Endodermal cell (in vitro differentiated cells): Measurements from ENCODE around the gene UNC93B1. TPM values are rescaled to one million over a fixed set of nuclear protein-coding genes. Genes with fewer than 3 reads are reported as not detected.
"Not testable (repeated sequence)": the region's sequence is repeated elsewhere in the genome, so short reads cannot be mapped to it uniquely, and the experiment has no call there.

Experiments
- DNase-seq: peaks from one replicate; pipeline ENCODE4 v3.0.0-alpha.2; 2017
- H3K27ac ChIP-seq: 2 replicates; pipeline ENCODE4 v1.5.1; 2013; ENCODE audit warnings: mild to moderate bottlenecking, low read depth, low read length, moderate library complexity
- H3K27me3 ChIP-seq: 2 replicates; pipeline ENCODE4 v1.6.1; 2013; ENCODE audit warnings: mild to moderate bottlenecking, low read length, moderate library complexity; ENCODE audit not compliant: insufficient read depth, control insufficient read depth, poor library complexity, severe bottlenecking
- H3K36me3 ChIP-seq: 2 replicates; pipeline ENCODE4 v1.7.0; 2013; ENCODE audit warnings: mild to moderate bottlenecking, low read length, moderate library complexity; ENCODE audit not compliant: control insufficient read depth, insufficient read depth
- H3K4me1 ChIP-seq: one replicate; pipeline ENCODE4 v1.7.0; 2013; ENCODE audit warnings: low read length; ENCODE audit not compliant: control insufficient read depth, insufficient read depth
- H3K4me3 ChIP-seq: 2 replicates; pipeline ENCODE4 v1.5.1; 2013; ENCODE audit warnings: mild to moderate bottlenecking, low read length, moderate library complexity
- H3K9ac ChIP-seq: 2 replicates; pipeline ENCODE4 v1.6.1; 2013; ENCODE audit warnings: mild to moderate bottlenecking, low read length, moderate library complexity; ENCODE audit not compliant: poor library complexity, severe bottlenecking; ENCODE audit errors: extremely low read depth
- H3K9me3 ChIP-seq: 2 replicates; pipeline ENCODE4 v1.6.1; 2013; ENCODE audit warnings: mild to moderate bottlenecking, low read length, moderate library complexity; ENCODE audit not compliant: control insufficient read depth
- H3K27ac Mint-ChIP-seq: 2 replicates; pipeline ENCODE4 v1.8.0; 2020; ENCODE audit warnings: mixed read lengths
- H3K27me3 Mint-ChIP-seq: 2 replicates; pipeline ENCODE4 v1.8.0; 2021; ENCODE audit warnings: mild to moderate bottlenecking, mixed read lengths; ENCODE audit not compliant: insufficient read depth
- H3K36me3 Mint-ChIP-seq: 2 replicates; pipeline ENCODE4 v1.8.0; 2020; ENCODE audit warnings: low read depth, mixed read lengths
- H3K4me1 Mint-ChIP-seq: 2 replicates; pipeline ENCODE4 v1.8.0; 2020; ENCODE audit warnings: mixed read lengths
- H3K4me3 Mint-ChIP-seq: 2 replicates; pipeline ENCODE4 v1.8.0; 2020; ENCODE audit warnings: mild to moderate bottlenecking, moderate library complexity, mixed read lengths
- H3K9me3 Mint-ChIP-seq: 2 replicates; pipeline ENCODE4 v1.8.0; 2020; ENCODE audit warnings: mild to moderate bottlenecking, mixed read lengths
- CTCF ChIP-seq: fragments of 200-600 bp; sonication (generic); conservative IDR thresholded peaks from 2 replicates; pipeline ENCODE4 v1.5.0; 2021; ENCODE audit warnings: antibody characterized with exemption, mild to moderate bottlenecking
- WGBS, 2 experiments: methylation state at CpG; one replicate each; pipeline versions ENCODE4 v1.1.5 to v1.1.7; 2013; ENCODE audit warnings: missing lambda C conversion rate in 2 of 2, mixed read lengths in 1 of 2; ENCODE audit not compliant: insufficient coverage in 1 of 2, insufficient read length in 1 of 2; 5-methylcytosine and 5-hydroxymethylcytosine counted together
- total RNA-seq, 2 donors: library from RNA; stranded (reverse); fragmentation: NEBNext Ultra II Directional in 1 of 2; extraction: Animal tissue kit (Norgen Biotek cat#: 25700) in 1 of 2; gene quantifications; 2 replicates in 1 of 2; 3 replicates in 1 of 2; pipeline ENCODE4 v1.2.1, GENCODE V29; 2021

Gene UNC93B1
- total RNA-seq, 2 donors from 2014 or later, result 27.1 to 32.0 TPM

- no peaks in the 10 kb centered on the region for H3K36me3 ChIP-seq
- H3K9ac ChIP-seq, result no peak overlapping the region
- 94% methylated on average over 12 of the region's 13 CpGs; no CpG with 5 or more reads in 1 of the 2 experiments for WGBS, 2 experiments
- H3K4me1 Mint-ChIP-seq, result no peaks in the 10 kb centered on the region
- H3K27ac Mint-ChIP-seq, result no peak overlapping the region
- H3K27me3 ChIP-seq, result peaks cover 3% of the 10 kb centered on the region
- peaks cover 8% of the 10 kb centered on the region for H3K27me3 Mint-ChIP-seq
- TF ChIP-seq CTCF, result no peak
- no peak overlapping the region for H3K4me3 ChIP-seq
- H3K4me3 Mint-ChIP-seq, result no peak overlapping the region
- H3K27ac ChIP-seq, result no peak overlapping the region
- no peaks in the 10 kb centered on the region for H3K9me3 ChIP-seq
- no peaks in the 10 kb centered on the region for H3K9me3 Mint-ChIP-seq
- H3K36me3 Mint-ChIP-seq, result peaks cover 7% of the 10 kb centered on the region
- DNase-seq, result peak; percentile 37
- H3K4me1 ChIP-seq, result no peaks in the 10 kb centered on the region
These were observed 7.8 kb downstream of the UNC93B1 start for GRCh38 chr11:67996051-67996450.

DNA sequence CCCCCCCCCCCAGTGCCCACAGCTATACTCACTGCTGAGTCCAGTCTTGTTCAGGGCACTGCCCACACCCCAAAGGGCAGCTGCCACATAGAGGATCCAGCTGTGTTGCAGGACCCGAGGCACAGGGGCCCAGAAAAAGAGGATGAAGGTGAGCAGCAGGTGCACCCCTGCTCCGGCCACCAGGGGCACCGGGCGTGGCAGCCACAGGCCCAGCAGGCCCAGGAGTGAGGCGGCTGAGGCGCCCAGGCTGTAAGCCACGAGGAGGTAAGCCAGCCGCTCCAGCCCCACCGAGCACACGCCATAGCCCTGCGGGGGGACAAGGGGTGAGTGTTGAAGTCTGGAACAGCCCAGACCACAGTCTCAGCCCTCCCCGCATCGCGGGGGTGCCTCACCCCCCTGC lies 8.3 kb downstream of the UNC93B1 start:
- H3K4me1 ChIP-seq, H3K27me3 ChIP-seq, H3K27ac ChIP-seq, H3K36me3 Mint-ChIP-seq, H3K4me3 ChIP-seq, H3K4me1 Mint-ChIP-seq, H3K9me3 ChIP-seq, H3K27ac Mint-ChIP-seq, H3K4me3 Mint-ChIP-seq, H3K9ac ChIP-seq, H3K9me3 Mint-ChIP-seq, H3K36me3 ChIP-seq: not testable (repeated sequence)
- 83% methylated on average over 14 of the region's 14 CpGs; no CpG with 5 or more reads in 1 of the 2 experiments for whole genome bisulfite sequencing, 2 experiments
- peak; percentile 49 for TF ChIP-seq CTCF
- DNase-seq, result peak; percentile 38
- peaks cover 10% of the 10 kb centered on the region for H3K27me3 Mint-ChIP-seq

DNA sequence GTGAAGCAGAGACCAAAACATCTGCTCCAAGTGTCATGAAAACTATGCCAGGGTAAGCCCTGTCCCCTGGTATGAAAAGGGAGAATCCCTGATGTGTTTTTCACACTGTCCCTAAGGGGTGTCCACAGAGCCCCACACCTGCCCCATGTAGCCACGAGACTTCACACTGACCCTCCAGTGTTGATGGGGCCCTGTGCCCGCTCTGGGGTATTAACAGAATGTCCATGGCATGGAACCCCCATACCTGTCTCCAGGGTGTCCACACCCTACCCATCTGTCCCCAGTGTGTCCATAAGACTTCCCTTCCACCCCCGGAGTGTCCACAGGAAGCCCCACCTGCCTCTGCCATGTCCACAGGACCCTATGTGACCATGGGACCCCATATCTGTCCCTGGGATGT lies 8.8 kb downstream of the UNC93B1 start:
- not testable (repeated sequence) for H3K27ac ChIP-seq, DNase-seq, H3K4me3 ChIP-seq, H3K9ac ChIP-seq, H3K36me3 ChIP-seq, H3K27me3 ChIP-seq, H3K27ac Mint-ChIP-seq, H3K9me3 Mint-ChIP-seq, H3K4me1 Mint-ChIP-seq, H3K4me3 Mint-ChIP-seq, H3K36me3 Mint-ChIP-seq, H3K4me1 ChIP-seq, H3K9me3 ChIP-seq
- peaks cover 10% of the 10 kb centered on the region for H3K27me3 Mint-ChIP-seq
- 87 to 100% methylated on average over 2 to 3 of the region's 3 CpGs for WGBS, 2 experiments

DNA sequence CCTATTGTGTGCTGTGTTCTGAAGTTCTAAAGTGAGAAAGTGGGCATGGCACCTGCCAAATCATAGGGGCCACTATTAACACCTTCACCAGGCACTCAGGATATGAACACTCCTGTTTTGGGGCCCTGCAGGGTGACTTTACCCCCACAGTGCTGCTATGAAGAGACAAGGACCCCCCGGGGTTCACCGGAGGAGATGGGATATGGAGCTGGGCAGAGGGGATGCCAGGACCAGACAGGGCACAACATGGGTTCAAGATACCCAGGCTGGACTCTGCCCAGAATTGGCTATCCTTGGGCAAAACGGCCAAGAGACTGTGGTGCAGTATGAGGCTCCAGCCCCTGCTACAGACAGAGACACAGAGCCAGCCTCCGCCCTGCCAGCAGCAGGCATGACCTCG lies 9.5 kb downstream of the UNC93B1 start:
- H3K27me3 Mint-ChIP-seq, result peaks cover 16% of the 10 kb centered on the region
- not testable (repeated sequence) for H3K27ac Mint-ChIP-seq, H3K4me3 Mint-ChIP-seq, H3K4me1 Mint-ChIP-seq, H3K9me3 Mint-ChIP-seq, H3K36me3 ChIP-seq, H3K9ac ChIP-seq, H3K9me3 ChIP-seq, H3K36me3 Mint-ChIP-seq, H3K27me3 ChIP-seq, H3K27ac ChIP-seq, H3K4me3 ChIP-seq, H3K4me1 ChIP-seq
- WGBS, 2 experiments, result 89 to 100% methylated on average over 3 to 5 of the region's 5 CpGs
- DNase-seq, result peak; percentile 28
